Measurements from ENCODE around the gene ZNF428. TPM values are rescaled to one million over a fixed set of nuclear protein-coding genes. Genes with fewer than 3 reads are reported as not detected.

ZNF428 gene
- total and polyA plus RNA-seq, 11 donors = 25.1 to 64.5 (median 31.3) TPM

- no peak overlapping the region for H3K4me3 ChIP-seq
- peaks cover 0 to 26% (median 9%) of the 10 kb centered on the region in 9 donors for H3K36me3 ChIP-seq
- no peak for TF ChIP-seq POLR2A (IDR thresholded peaks at IDR 0.05)
- TF ChIP-seq, protein P1, sequence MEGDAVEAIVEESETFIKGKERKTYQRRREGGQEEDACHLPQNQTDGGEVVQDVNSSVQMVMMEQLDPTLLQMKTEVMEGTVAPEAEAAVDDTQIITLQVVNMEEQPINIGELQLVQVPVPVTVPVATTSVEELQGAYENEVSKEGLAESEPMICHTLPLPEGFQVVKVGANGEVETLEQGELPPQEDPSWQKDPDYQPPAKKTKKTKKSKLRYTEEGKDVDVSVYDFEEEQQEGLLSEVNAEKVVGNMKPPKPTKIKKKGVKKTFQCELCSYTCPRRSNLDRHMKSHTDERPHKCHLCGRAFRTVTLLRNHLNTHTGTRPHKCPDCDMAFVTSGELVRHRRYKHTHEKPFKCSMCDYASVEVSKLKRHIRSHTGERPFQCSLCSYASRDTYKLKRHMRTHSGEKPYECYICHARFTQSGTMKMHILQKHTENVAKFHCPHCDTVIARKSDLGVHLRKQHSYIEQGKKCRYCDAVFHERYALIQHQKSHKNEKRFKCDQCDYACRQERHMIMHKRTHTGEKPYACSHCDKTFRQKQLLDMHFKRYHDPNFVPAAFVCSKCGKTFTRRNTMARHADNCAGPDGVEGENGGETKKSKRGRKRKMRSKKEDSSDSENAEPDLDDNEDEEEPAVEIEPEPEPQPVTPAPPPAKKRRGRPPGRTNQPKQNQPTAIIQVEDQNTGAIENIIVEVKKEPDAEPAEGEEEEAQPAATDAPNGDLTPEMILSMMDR (IDR thresholded peaks at IDR 0.05) = no peak
- no peaks in the 10 kb centered on the region for H3K27me3 ChIP-seq
- WGBS, 4 donors = 90 to 97% (median 95%) methylated on average over 2 of the region's 2 CpGs
- peaks cover 0 to 30% (median 5%) of the 10 kb centered on the region in 12 donors for H3K4me1 ChIP-seq
- no peak overlapping the region for H3K27ac ChIP-seq
- no peaks in the 10 kb centered on the region for H3K9me3 ChIP-seq
- intact Hi-C loops (cut with DNase I) = no loop called here
- ATAC-seq (no peak), DNase-seq (no peak)
These were observed 36.9 kb downstream of the ZNF428 start for GRCh38 chr19:43582495-43582894.

DNA sequence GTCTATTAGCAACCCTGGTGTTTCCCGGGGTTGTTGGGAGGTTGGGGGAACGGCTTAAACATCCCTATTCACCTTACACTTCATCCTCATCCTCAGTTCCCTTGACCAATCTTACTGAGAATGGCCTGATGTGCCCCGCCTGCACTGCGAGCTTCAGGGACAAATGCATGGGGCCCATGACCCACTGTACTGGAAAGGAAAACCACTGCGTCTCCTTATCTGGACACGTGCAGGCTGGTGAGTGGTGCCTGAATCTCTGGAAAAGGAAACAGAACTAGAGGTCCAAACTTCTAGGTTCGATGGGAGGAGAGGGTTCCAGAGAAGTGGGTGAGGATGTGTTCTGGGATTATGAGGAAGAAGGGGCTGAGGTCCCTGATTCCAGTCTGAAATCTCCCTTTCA is 38.0 kb downstream of the ZNF428 start:
- intact Hi-C loops (cut with DNase I) = loop anchor here in 1 of 10 donors (2.0 kb wide), 1 partner anchor 13 kb away; no protein-coding TSS in a partner anchor
- 64 to 73% (median 65%) methylated on average over 7 of the region's 7 CpGs for WGBS, 4 donors
- Histone ChIP-seq H3K27ac (peak overlapping the region in 4 of 12 donors; percentile 3 to 67 (median 66)), H3K36me3 (peaks cover 0 to 16% (median 3%) of the 10 kb centered on the region in 9 donors), H3K4me1 (peaks cover 0 to 30% (median 5%) of the 10 kb centered on the region in 12 donors), H3K27me3 (no peaks in the 10 kb centered on the region), H3K4me3 (peak overlapping the region in 8 of 12 donors; percentile 48 to 66 (median 58)), H3K9me3 (no peaks in the 10 kb centered on the region)
- ATAC-seq = no peak
- DNase-seq = no peak
- TF ChIP-seq, protein P1 (IDR thresholded peaks at IDR 0.05) = no peak

DNA sequence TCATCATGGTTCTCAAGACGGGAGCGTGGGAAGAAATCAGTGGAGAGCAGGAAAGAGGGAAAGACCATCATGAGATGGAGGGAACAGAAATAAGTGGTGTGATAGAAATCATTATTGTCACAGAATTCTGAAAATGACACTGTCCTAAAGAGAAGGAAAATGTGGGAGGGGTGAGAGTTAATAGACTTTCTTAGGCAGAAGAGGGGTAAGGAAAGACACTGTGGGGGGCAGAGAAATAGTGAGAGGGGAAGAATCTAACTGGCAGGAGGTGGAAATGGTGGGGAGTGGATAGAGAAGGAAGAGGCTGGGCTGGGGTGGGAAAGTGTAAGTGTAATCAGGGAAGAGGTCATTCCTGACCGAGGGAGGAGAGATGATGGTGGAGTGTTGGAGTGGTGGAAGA is 40.6 kb downstream of the ZNF428 start:
- TF ChIP-seq, protein P1 (IDR thresholded peaks at IDR 0.05) = no peak
- no peak for TF ChIP-seq POLR2A (IDR thresholded peaks at IDR 0.05)
- H3K27me3 ChIP-seq = no peaks in the 10 kb centered on the region
- H3K4me3 ChIP-seq = no peak overlapping the region
- H3K4me1 ChIP-seq = peaks cover 6 to 40% (median 19%) of the 10 kb centered on the region in 12 donors
- no peak overlapping the region for H3K27ac ChIP-seq
- intact Hi-C loops (cut with DNase I) = no loop called here
- no peaks in the 10 kb centered on the region for H3K9me3 ChIP-seq
- H3K36me3 ChIP-seq = peaks cover 0 to 7% (median 0%) of the 10 kb centered on the region in 9 donors
- 79 to 87% (median 83%) methylated on average over 3 of the region's 3 CpGs for whole genome bisulfite sequencing, 4 donors
- ATAC-seq (no peak), DNase-seq (no peak)

DNA sequence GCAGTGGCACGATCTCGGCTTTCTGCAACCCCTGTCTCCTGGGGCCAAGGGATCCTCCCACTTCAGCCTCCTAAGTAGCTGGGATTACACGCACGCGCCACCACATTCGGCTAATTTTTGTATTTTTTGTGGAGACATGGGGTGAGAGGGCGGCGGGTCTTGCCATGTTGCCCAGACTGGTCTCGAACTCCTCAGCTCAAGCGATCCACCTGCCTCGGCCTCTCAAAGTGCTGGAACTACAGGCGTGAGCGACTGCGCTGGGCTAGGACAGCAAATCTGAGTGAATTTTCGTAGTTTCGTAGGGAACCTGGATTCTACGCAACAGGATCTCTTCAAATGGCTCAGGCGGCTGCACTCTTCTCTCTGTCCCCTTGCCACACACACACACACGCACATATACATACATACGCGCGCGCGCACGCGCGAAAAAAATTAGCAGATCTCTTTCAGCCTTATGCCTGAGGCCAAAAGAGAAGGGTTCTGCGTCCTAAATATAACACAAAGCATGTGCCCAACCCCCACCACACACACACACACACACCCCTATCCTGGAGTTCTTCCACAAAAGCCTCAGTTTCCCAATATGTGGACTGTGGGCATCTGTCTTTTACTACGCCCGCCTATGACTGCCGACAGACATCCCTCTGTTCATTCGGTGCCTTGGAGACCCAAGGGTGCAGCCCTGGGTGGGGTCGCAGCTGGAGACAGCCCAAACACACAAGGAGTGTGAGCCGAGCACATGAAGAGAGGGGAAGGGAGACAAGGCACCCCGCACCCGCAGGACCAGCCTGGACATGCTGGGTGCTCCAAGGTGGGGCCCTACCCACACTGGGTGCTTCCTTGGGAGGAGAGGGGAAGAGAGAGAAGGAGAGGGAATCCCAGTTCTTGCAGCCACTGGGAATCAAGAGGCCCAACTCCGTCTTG is 43.2 kb downstream of the ZNF428 start:
- intact Hi-C loops (cut with DNase I) = loop anchor here in 8 of 10 donors (1.0 to 2.0 kb wide), 4 partner anchors 19 to 22 kb away; partner anchors contain the start of genes IRGQ (in 6 of the 8) and ZNF576 (in 6 of the 8)
- TF ChIP-seq, protein P1 (IDR thresholded peaks at IDR 0.05) = no peak
- no peak for TF ChIP-seq POLR2A (IDR thresholded peaks at IDR 0.05)
- Histone ChIP-seq H3K27me3 (no peaks in the 10 kb centered on the region), H3K9me3 (no peaks in the 10 kb centered on the region), H3K36me3 (peaks cover 0 to 25% (median 10%) of the 10 kb centered on the region in 9 donors), H3K4me3 (peak overlapping the region in 11 of 12 donors; percentile 57 to 96 (median 88)), H3K27ac (peak overlapping the region in 11 of 12 donors; percentile 26 to 93 (median 61)), H3K4me1 (peaks cover 6 to 30% (median 17%) of the 10 kb centered on the region in 12 donors)
- ATAC-seq (peak in 1 of 4 donors; percentile 1), DNase-seq (no peak)
- WGBS, 4 donors = 63 to 73% (median 68%) methylated on average over 35 to 37 of the region's 37 CpGs

All from heart left ventricle (tissue), 16 donors.